ENCODE results near the gene PABPN1L.

DNA sequence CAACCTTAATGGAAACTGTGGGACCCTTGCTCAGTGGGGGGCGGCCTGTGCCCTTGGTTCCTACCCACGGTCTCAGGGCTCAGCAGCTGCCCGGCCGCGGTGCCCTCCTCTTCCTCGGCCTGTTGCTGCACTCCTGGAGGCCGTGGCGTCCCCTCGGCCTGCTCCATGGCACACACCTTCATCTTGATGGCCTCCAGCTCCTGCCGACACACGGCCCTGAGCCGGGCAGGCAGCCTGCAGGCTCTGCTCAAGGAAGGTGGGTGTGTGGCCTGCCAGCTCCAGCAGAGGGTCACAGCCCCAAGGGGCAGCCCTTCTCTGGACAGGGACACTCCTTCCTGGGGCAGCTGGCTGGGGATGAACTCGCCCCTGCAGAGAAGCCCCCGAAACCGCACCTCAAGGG lies 718 bp downstream of the PABPN1L start:
- no peak for TF ChIP-seq POLR2A (IDR thresholded peaks at IDR 0.05)
- TF ChIP-seq, protein P1, sequence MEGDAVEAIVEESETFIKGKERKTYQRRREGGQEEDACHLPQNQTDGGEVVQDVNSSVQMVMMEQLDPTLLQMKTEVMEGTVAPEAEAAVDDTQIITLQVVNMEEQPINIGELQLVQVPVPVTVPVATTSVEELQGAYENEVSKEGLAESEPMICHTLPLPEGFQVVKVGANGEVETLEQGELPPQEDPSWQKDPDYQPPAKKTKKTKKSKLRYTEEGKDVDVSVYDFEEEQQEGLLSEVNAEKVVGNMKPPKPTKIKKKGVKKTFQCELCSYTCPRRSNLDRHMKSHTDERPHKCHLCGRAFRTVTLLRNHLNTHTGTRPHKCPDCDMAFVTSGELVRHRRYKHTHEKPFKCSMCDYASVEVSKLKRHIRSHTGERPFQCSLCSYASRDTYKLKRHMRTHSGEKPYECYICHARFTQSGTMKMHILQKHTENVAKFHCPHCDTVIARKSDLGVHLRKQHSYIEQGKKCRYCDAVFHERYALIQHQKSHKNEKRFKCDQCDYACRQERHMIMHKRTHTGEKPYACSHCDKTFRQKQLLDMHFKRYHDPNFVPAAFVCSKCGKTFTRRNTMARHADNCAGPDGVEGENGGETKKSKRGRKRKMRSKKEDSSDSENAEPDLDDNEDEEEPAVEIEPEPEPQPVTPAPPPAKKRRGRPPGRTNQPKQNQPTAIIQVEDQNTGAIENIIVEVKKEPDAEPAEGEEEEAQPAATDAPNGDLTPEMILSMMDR (IDR thresholded peaks at IDR 0.05): no peak

Data from ovary (tissue), 3 donors.